Hepatocyte (in vitro differentiated cells): Measurements from ENCODE around the gene JMJD8. TPM values are rescaled to one million over a fixed set of nuclear protein-coding genes. Genes with fewer than 3 reads are reported as not detected.

Experiments used
- DNase-seq: peaks from one replicate; pipeline ENCODE4 v3.0.0-alpha.2; 2016; ENCODE audit warnings: low spot score
- H2AFZ ChIP-seq: fragments of 200-600 bp; sonication (generic); 2 replicates; pipeline ENCODE4 v1.6.0; 2016; ENCODE audit warnings: antibody characterized with exemption, mild to moderate bottlenecking
- H3K27ac ChIP-seq: fragments of 200-600 bp; sonication (generic); 2 replicates; pipeline ENCODE4 v1.5.1; 2016; ENCODE audit warnings: mild to moderate bottlenecking
- H3K27me3 ChIP-seq: fragments of 200-600 bp; sonication (generic); 2 replicates; pipeline ENCODE4 v1.6.1; 2016
- H3K36me3 ChIP-seq: fragments of 200-600 bp; sonication (generic); replicated peaks from 2 replicates; pipeline ENCODE4 v1.5.1; 2016; ENCODE audit warnings: low read depth; ENCODE audit not compliant: insufficient read depth
- H3K4me1 ChIP-seq: fragments of 200-600 bp; sonication (generic); 2 replicates; pipeline ENCODE4 v1.5.1; 2016; ENCODE audit warnings: mild to moderate bottlenecking, moderate library complexity; ENCODE audit not compliant: insufficient read depth
- H3K4me2 ChIP-seq: fragments of 200-600 bp; sonication (generic); 2 replicates; pipeline ENCODE4 v1.6.0; 2016
- H3K4me3 ChIP-seq: fragments of 200-600 bp; sonication (generic); 2 replicates; pipeline ENCODE4 v1.5.1; 2016; ENCODE audit warnings: mild to moderate bottlenecking
- H3K79me2 ChIP-seq: fragments of 200-600 bp; sonication (generic); 2 replicates; pipeline ENCODE4 v1.6.0; 2017; ENCODE audit warnings: mild to moderate bottlenecking
- H3K9me2 ChIP-seq: fragments of 200-600 bp; sonication (generic); replicated peaks from 2 replicates; pipeline ENCODE4 v1.6.0; 2017; ENCODE audit warnings: mild to moderate bottlenecking; ENCODE audit not compliant: insufficient read depth
- H3K9me3 ChIP-seq: fragments of 200-600 bp; sonication (generic); 2 replicates; pipeline ENCODE4 v1.5.1; 2016; ENCODE audit warnings: low read depth, mild to moderate bottlenecking
- H4K20me1 ChIP-seq: fragments of 200-600 bp; sonication (generic); 2 replicates; pipeline ENCODE4 v1.6.0; 2016; ENCODE audit warnings: mild to moderate bottlenecking; ENCODE audit not compliant: insufficient read depth, poor library complexity, severe bottlenecking
- CTCF ChIP-seq: fragments of 200-600 bp; sonication (generic); IDR thresholded peaks from 2 replicates; pipeline ENCODE4 v1.5.1; 2016; ENCODE audit warnings: antibody characterized with exemption, mild to moderate bottlenecking; ENCODE audit not compliant: poor library complexity
- EZH2 ChIP-seq: fragments of 200-600 bp; sonication (generic); IDR thresholded peaks from 2 replicates; pipeline ENCODE4 v1.6.1; 2016; ENCODE audit warnings: antibody characterized with exemption, mild to moderate bottlenecking, borderline replicate concordance
- EZH2phosphoT487 ChIP-seq: fragments of 200-600 bp; sonication (generic); IDR thresholded peaks from one replicate; pipeline ENCODE4 v1.6.1; 2018; ENCODE audit warnings: antibody characterized with exemption, mild to moderate bottlenecking, low read depth, moderate library complexity; ENCODE audit not compliant: unreplicated experiment, severe bottlenecking
- WGBS: methylation state at CpG from one replicate; pipeline ENCODE4 v1.1.6; 2016; ENCODE audit warnings: low lambda C conversion rate; ENCODE audit errors: missing lambda C conversion rate; 5-methylcytosine and 5-hydroxymethylcytosine counted together
- polyA plus RNA-seq: library from polyadenylated mRNA; unstranded; fragments of >200 nt; fragmentation: Nextera tagmentation; extraction: Ambion mirVana; gene quantifications from 2 replicates; pipeline ENCODE4 v1.2.1, GENCODE V29; 2016
- total RNA-seq: library from RNA; depleted of rRNA; stranded (reverse); fragments of >200 nt; gene quantifications from 2 replicates; pipeline ENCODE4 v1.2.3, GENCODE V29; 2014

JMJD8 gene
- total and polyA plus RNA-seq, 2 experiments from 2014 or later: 44.3 to 84.3 TPM

- no peak overlapping the region for H2AFZ ChIP-seq
- peaks cover 12% of the 10 kb centered on the region for H3K79me2 ChIP-seq
- H3K4me1 ChIP-seq: peaks cover 27% of the 10 kb centered on the region
- H3K4me2 ChIP-seq: no peak overlapping the region
- no peaks in the 10 kb centered on the region for H3K9me2 ChIP-seq
- no peak overlapping the region for H3K27ac ChIP-seq
- no peaks in the 10 kb centered on the region for H3K27me3 ChIP-seq
- H3K4me3 ChIP-seq: no peak overlapping the region
- no peaks in the 10 kb centered on the region for H3K9me3 ChIP-seq
- H3K36me3 ChIP-seq: no peaks in the 10 kb centered on the region
- WGBS: 97% methylated on average over 57 of the region's 67 CpGs
- TF ChIP-seq EZH2phosphoT487 (no peak), EZH2 (no peak), CTCF (no peak)
- no peaks in the 10 kb centered on the region for H4K20me1 ChIP-seq
- no peak for DNase-seq
These were observed 51.4 kb downstream of the JMJD8 start for GRCh38 chr16:632486-633335.

GRCh38 chr16:631808-632358 lies 52.3 kb downstream of the JMJD8 start:
- WGBS: 82% methylated on average over 6 of the region's 9 CpGs

More at GRCh38 chr16:631808-632358, 52.3 kb downstream of the JMJD8 start:
- H3K27ac ChIP-seq: no peak overlapping the region
- no peaks in the 10 kb centered on the region for H3K9me3 ChIP-seq
- H3K36me3 ChIP-seq: no peaks in the 10 kb centered on the region
- peaks cover 22% of the 10 kb centered on the region for H3K4me1 ChIP-seq
- TF ChIP-seq EZH2phosphoT487: no peak
- TF ChIP-seq CTCF: no peak
- TF ChIP-seq EZH2: no peak
- H3K27me3 ChIP-seq: no peaks in the 10 kb centered on the region
- no peaks in the 10 kb centered on the region for H3K9me2 ChIP-seq
- no peaks in the 10 kb centered on the region for H4K20me1 ChIP-seq
- H3K79me2 ChIP-seq: peaks cover 12% of the 10 kb centered on the region
- no peak overlapping the region for H3K4me2 ChIP-seq
- no peak overlapping the region for H2AFZ ChIP-seq
- H3K4me3 ChIP-seq: no peak overlapping the region
- DNase-seq: no peak

Other genes starting within 250 kb of the JMJD8 start
- 41.7 and 51.0 TPM in 2 replicates for gene CAPN15, start 156.6 kb downstream of the JMJD8 start, total RNA-seq
- gene CAPN15, start 156.6 kb downstream of the JMJD8 start, polyA plus RNA-seq: 42.7 and 47.9 TPM in 2 replicates
- not detected in 2 replicates for gene PRR35, start 123.9 kb downstream of the JMJD8 start, total RNA-seq
- gene PRR35, start 123.9 kb downstream of the JMJD8 start, polyA plus RNA-seq: not detected in 2 replicates
- 1.0 and 1.2 TPM in 2 replicates for gene NHLRC4, start 117.3 kb downstream of the JMJD8 start, total RNA-seq
- 0.25 and 1.7 TPM in 2 replicates for gene NHLRC4, start 117.3 kb downstream of the JMJD8 start, polyA plus RNA-seq
- gene PIGQ, start 114.4 kb downstream of the JMJD8 start, total RNA-seq: 26.7 and 30.0 TPM in 2 replicates
- 58.6 and 64.6 TPM in 2 replicates for gene PIGQ, start 114.4 kb downstream of the JMJD8 start, polyA plus RNA-seq
- gene RAB40C, start 94.3 kb downstream of the JMJD8 start, total RNA-seq: 28.4 and 30.2 TPM in 2 replicates
- 30.8 and 32.7 TPM in 2 replicates for gene RAB40C, start 94.3 kb downstream of the JMJD8 start, polyA plus RNA-seq
- 0.24 and 0.43 TPM in 2 replicates for gene WFIKKN1, start 53.3 kb downstream of the JMJD8 start, total RNA-seq
- gene WFIKKN1, start 53.3 kb downstream of the JMJD8 start, polyA plus RNA-seq: 0.88 and 2.1 TPM in 2 replicates
- 75.4 and 77.9 TPM in 2 replicates for gene METTL26, start 48.0 kb downstream of the JMJD8 start, total RNA-seq
- 151 and 155 TPM in 2 replicates for gene METTL26, start 48.0 kb downstream of the JMJD8 start, polyA plus RNA-seq
- 43.0 and 61.4 TPM in 2 replicates for gene MCRIP2, start 42.5 kb downstream of the JMJD8 start, total RNA-seq
- 95.2 and 100 TPM in 2 replicates for gene MCRIP2, start 42.5 kb downstream of the JMJD8 start, polyA plus RNA-seq
- gene WDR90, start 35.0 kb downstream of the JMJD8 start, total RNA-seq: 6.4 and 14.4 TPM in 2 replicates
- 25.1 and 30.3 TPM in 2 replicates for gene WDR90, start 35.0 kb downstream of the JMJD8 start, polyA plus RNA-seq
- gene RHOT2, start 16.2 kb downstream of the JMJD8 start, total RNA-seq: 41.8 and 63.2 TPM in 2 replicates
- gene RHOT2, start 16.2 kb downstream of the JMJD8 start, polyA plus RNA-seq: 158 and 201 TPM in 2 replicates
- 2.3 and 3.4 TPM in 2 replicates for gene RHBDL1, start 8.7 kb downstream of the JMJD8 start, total RNA-seq
- gene RHBDL1, start 8.7 kb downstream of the JMJD8 start, polyA plus RNA-seq: 4.2 and 8.1 TPM in 2 replicates
- 116 TPM in 2 replicates for gene STUB1, start 3.9 kb downstream of the JMJD8 start, total RNA-seq
- 231 and 249 TPM in 2 replicates for gene STUB1, start 3.9 kb downstream of the JMJD8 start, polyA plus RNA-seq
- 6.7 and 15.1 TPM in 2 replicates for gene WDR24, start 6.1 kb upstream of the JMJD8 start, total RNA-seq
- gene WDR24, start 6.1 kb upstream of the JMJD8 start, polyA plus RNA-seq: 22.2 and 24.0 TPM in 2 replicates
- 0.07 and 0.28 TPM in 2 replicates for gene FBXL16, start 21.5 kb upstream of the JMJD8 start, total RNA-seq
- gene FBXL16, start 21.5 kb upstream of the JMJD8 start, polyA plus RNA-seq: 0.28 and 0.38 TPM in 2 replicates
- gene METRN, start 30.8 kb upstream of the JMJD8 start, total RNA-seq: 8.3 and 22.7 TPM in 2 replicates
- gene METRN, start 30.8 kb upstream of the JMJD8 start, polyA plus RNA-seq: 68.1 and 80.4 TPM in 2 replicates
- 32.0 and 38.8 TPM in 2 replicates for gene ANTKMT, start 36.8 kb upstream of the JMJD8 start, total RNA-seq
- gene ANTKMT, start 36.8 kb upstream of the JMJD8 start, polyA plus RNA-seq: 81.0 and 81.8 TPM in 2 replicates
- gene CCDC78, start 42.1 kb upstream of the JMJD8 start, total RNA-seq: 2.2 and 3.4 TPM in 2 replicates
- gene CCDC78, start 42.1 kb upstream of the JMJD8 start, polyA plus RNA-seq: 5.8 and 6.8 TPM in 2 replicates
- gene HAGHL, start 42.8 kb upstream of the JMJD8 start, total RNA-seq: 14.5 and 15.5 TPM in 2 replicates
- gene HAGHL, start 42.8 kb upstream of the JMJD8 start, polyA plus RNA-seq: 31.5 and 32.3 TPM in 2 replicates
- gene CIAO3, start 56.7 kb upstream of the JMJD8 start, total RNA-seq: 28.5 and 39.0 TPM in 2 replicates
- 42.8 and 61.8 TPM in 2 replicates for gene CIAO3, start 56.7 kb upstream of the JMJD8 start, polyA plus RNA-seq
- gene MSLN, start 76.4 kb upstream of the JMJD8 start, total RNA-seq: 2.4 and 2.5 TPM in 2 replicates
- 5.6 and 8.0 TPM in 2 replicates for gene MSLN, start 76.4 kb upstream of the JMJD8 start, polyA plus RNA-seq
- gene RPUSD1, start 104.0 kb upstream of the JMJD8 start, total RNA-seq: 25.2 and 27.6 TPM in 2 replicates
- gene RPUSD1, start 104.0 kb upstream of the JMJD8 start, polyA plus RNA-seq: 34.5 and 37.8 TPM in 2 replicates
- gene CHTF18, start 104.3 kb upstream of the JMJD8 start, total RNA-seq: 5.1 and 9.7 TPM in 2 replicates
- 18.1 and 21.6 TPM in 2 replicates for gene CHTF18, start 104.3 kb upstream of the JMJD8 start, polyA plus RNA-seq
- not detected in 2 replicates for gene GNG13, start 116.4 kb upstream of the JMJD8 start, total RNA-seq
- gene GNG13, start 116.4 kb upstream of the JMJD8 start, polyA plus RNA-seq: not detected in 2 replicates